ENCODE data around the gene IL1F10. TPM values are rescaled to one million over a fixed set of nuclear protein-coding genes. Genes with fewer than 3 reads are reported as not detected.

The IL1F10 gene
- total and polyA plus RNA-seq, 2 of the 13 experiments (the other 11 are each of a cell fraction or from before 2014, with no cell fraction given), result not detected

DNA sequence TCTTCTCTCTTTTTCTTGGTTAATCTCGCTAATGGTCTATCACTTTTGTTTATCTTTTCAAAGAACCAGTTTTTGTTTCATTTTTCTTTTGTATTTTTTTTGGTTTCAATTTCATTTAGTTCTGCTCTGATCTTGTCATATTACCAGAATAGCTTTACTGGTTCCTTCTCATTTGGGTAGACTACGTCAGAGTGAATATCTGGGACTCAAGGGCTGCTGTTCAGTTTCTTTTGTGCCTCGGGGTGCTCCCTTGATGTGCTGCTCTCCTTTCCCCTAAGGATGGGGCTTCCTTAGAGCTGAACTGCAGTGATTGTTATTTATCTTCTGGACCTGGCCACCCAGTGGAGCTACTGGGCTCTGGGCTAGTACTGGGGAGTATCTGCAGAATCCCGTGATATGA, 30.3 kb downstream of the IL1F10 start (continued):
- TF ChIP-seq ESRRA (CRISPR knock-in tag; IDR thresholded peaks at IDR 0.05; ENCODE audit: low read depth), result no peak
- no peak for TF ChIP-seq PRPF4 (IDR thresholded peaks at IDR 0.05; ENCODE audit: low read depth, low read length, poor library complexity, severe bottlenecking)
- TF ChIP-seq MAFF (IDR thresholded peaks at IDR 0.05; ENCODE audit: low read depth, low read length), result no peak
- TF ChIP-seq ZBTB7A (CRISPR knock-in tag; IDR thresholded peaks at IDR 0.05), result no peak
- no peak for TF ChIP-seq ZNF841 (CRISPR knock-in tag; IDR thresholded peaks at IDR 0.05; ENCODE audit: borderline replicate concordance)

DNA sequence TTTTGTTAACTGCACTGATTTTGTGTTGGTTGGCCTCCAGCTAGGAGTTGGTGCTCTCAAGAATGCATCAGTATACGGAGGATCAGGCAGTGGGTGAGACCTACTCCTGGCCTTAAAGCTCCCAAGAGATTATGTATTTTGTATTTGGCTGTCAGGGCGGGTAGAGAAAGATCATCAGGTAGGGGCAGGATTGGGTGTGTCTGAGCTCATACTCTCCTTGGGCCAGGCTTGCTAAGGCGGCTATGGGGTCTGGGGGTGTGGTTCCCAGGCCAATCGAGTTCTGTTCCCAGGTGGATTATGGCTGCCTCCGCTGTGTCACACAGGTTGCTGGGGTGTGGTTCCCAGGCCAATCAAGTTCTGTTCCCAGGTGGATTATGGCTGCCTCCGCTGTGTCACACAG, 30.8 kb downstream of the IL1F10 start:
- Histone ChIP-seq H2AFZ (ENCODE audit: low read length) (no peak overlapping the region), H3K4me1 (ENCODE audit: insufficient read depth, low read length) (no peaks in the 10 kb centered on the region), H3K36me3 (replicated peaks in 1 of 2; ENCODE audit: control insufficient read depth in 1 of 2, insufficient read depth in 2 of 2, low read length in 2 of 2) (no peaks in the 10 kb centered on the region), H3K9ac (ENCODE audit: insufficient read depth, low read depth, low read length) (no peak overlapping the region), H4K20me1 (ENCODE audit: insufficient read depth, low read length) (no peaks in the 10 kb centered on the region), H3K27ac (ENCODE audit: extremely low read length, insufficient read depth, low read length) (no peak overlapping the region), H3K27me3 (ENCODE audit: control insufficient read depth in 1 of 2, insufficient read depth in 2 of 2, low read length in 2 of 2) (peaks cover 0 to 16% of the 10 kb centered on the region in 2 experiments; a peak in 3 of 5 replicates), H3K4me2 (ENCODE audit: low read depth, low read length) (no peak overlapping the region), H3K9me3 (ENCODE audit: low read length) (no peaks in the 10 kb centered on the region), H3K4me3 (replicated peaks in 1 of 3; ENCODE audit: insufficient read depth in 1 of 3, low read depth in 2 of 3, low read length in 3 of 3) (no peak overlapping the region), H3K79me2 (ENCODE audit: insufficient read depth, low read length) (no peaks in the 10 kb centered on the region)
- DNase-seq (ENCODE audit: low spot score), result no peak
- intact Hi-C loops (cut with micrococcal nuclease; ENCODE audit: unreplicated experiment), result no loop called here
- BruUV-seq (replicated peaks), result no TSS peak
- TF ChIP-seq ZNF121 (CRISPR knock-in tag; IDR thresholded peaks at IDR 0.05) (no peak), CHCHD3 (CRISPR knock-in tag; IDR thresholded peaks at IDR 0.05) (no peak), ZFP36L1 (CRISPR knock-in tag; IDR thresholded peaks at IDR 0.05) (no peak), ZNF350 (CRISPR knock-in tag; IDR thresholded peaks at IDR 0.05; ENCODE audit: borderline replicate concordance, low read depth) (no peak), ZNF530 (CRISPR knock-in tag; IDR thresholded peaks at IDR 0.05; ENCODE audit: low read depth) (no peak)
- TF ChIP-seq, protein P1, sequence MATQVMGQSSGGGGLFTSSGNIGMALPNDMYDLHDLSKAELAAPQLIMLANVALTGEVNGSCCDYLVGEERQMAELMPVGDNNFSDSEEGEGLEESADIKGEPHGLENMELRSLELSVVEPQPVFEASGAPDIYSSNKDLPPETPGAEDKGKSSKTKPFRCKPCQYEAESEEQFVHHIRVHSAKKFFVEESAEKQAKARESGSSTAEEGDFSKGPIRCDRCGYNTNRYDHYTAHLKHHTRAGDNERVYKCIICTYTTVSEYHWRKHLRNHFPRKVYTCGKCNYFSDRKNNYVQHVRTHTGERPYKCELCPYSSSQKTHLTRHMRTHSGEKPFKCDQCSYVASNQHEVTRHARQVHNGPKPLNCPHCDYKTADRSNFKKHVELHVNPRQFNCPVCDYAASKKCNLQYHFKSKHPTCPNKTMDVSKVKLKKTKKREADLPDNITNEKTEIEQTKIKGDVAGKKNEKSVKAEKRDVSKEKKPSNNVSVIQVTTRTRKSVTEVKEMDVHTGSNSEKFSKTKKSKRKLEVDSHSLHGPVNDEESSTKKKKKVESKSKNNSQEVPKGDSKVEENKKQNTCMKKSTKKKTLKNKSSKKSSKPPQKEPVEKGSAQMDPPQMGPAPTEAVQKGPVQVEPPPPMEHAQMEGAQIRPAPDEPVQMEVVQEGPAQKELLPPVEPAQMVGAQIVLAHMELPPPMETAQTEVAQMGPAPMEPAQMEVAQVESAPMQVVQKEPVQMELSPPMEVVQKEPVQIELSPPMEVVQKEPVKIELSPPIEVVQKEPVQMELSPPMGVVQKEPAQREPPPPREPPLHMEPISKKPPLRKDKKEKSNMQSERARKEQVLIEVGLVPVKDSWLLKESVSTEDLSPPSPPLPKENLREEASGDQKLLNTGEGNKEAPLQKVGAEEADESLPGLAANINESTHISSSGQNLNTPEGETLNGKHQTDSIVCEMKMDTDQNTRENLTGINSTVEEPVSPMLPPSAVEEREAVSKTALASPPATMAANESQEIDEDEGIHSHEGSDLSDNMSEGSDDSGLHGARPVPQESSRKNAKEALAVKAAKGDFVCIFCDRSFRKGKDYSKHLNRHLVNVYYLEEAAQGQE (IDR thresholded peaks at IDR 0.05; ENCODE audit: borderline replicate concordance in 1 of 2, low read depth in 1 of 2, low read length in 2 of 2), result no peak
- TF ChIP-seq, protein P2, sequence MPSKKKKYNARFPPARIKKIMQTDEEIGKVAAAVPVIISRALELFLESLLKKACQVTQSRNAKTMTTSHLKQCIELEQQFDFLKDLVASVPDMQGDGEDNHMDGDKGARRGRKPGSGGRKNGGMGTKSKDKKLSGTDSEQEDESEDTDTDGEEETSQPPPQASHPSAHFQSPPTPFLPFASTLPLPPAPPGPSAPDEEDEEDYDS (CRISPR knock-in tag; IDR thresholded peaks at IDR 0.05), result no peak
- ChIA-PET CTCF (ENCODE audit: low intra/inter-chr PET ratio, low total read pairs) (no interaction called here), POLR2A (no interaction called here)
- 32% methylated on average over 2 of the region's 6 CpGs for WGBS (ENCODE audit: low lambda C conversion rate)
- in situ Hi-C loops (cut with HindIII; ENCODE audit: extremely low pct_ligation_motif_present, low pct_unique_long_range_greater_than_20kb), result no loop called here
- FAIRE-seq, result no peak
- ATAC-seq, result no peak

Measured in HepG2 (cell line).